ENCODE data around the gene SMNDC1.

- TF ChIP-seq CTCF (IDR thresholded peaks at IDR 0.05; ENCODE audit: borderline replicate concordance, extremely low read depth, low read length, poor library complexity, severe bottlenecking) (no peak), EZH2 (IDR thresholded peaks at IDR 0.05; ENCODE audit: borderline replicate concordance, low read depth, low read length, severe bottlenecking) (no peak)
These were observed 45.4 kb downstream of the SMNDC1 start for GRCh38 chr10:110259317-110259716.
